Measurements from ENCODE around the gene EEIG2. TPM values are rescaled to one million over a fixed set of nuclear protein-coding genes. Genes with fewer than 3 reads are reported as not detected.

The EEIG2 gene
- total RNA-seq, 2 experiments from 2014 or later, result 11.6 to 12.2 TPM

DNA sequence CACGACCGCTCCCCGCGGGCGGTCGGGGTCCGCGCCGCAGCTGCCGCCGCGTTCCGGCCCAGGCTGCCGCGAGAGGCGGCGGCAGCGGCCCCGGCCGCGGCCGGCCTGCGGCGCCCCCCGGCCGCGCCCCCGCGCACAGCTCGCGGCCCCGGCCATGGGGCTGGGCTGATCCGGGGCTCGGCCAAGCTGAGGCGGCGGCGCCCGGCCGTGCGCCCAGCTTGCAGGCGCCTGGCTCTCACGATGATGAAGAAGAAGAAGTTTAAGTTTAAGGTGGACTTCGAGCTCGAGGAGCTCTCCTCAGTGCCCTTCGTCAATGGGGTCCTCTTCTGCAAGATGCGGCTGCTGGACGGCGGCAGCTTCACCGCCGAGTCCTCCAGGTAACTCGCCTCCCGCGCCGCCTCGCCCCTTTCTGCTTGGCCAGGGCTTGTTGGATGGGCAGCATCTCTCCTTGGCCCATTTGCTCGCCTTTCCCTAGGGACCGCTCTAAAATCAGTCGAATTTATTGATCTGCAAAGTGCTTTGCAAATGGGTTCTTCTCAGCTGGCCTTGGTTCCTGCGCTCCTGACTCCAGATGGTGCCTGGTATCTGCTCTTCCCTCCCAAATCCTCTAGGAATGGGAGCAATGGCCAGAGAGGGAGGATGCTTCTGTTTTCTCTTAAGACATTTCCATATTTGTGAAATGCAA is 431 bp downstream of the EEIG2 start:
- Mint-ChIP-seq H3K27me3 (no peaks in the 10 kb centered on the region), H3K4me1 (ENCODE audit: low read depth) (peaks cover 47% of the 10 kb centered on the region), H3K27ac (peak overlapping the region; percentile 88), H3K4me3 (peak overlapping the region; percentile 99), H3K36me3 (ENCODE audit: low read depth) (peaks cover 5% of the 10 kb centered on the region), H3K9me3 (no peaks in the 10 kb centered on the region)
- Histone ChIP-seq H3K9me3 (ENCODE audit: control insufficient read depth in 1 of 2, insufficient read depth in 1 of 2, low read length in 2 of 2) (no peaks in the 10 kb centered on the region), H3K36me3 (ENCODE audit: insufficient read depth, low read length) (no peaks in the 10 kb centered on the region), H3K27me3 (ENCODE audit: control insufficient read depth in 1 of 2, insufficient read depth in 2 of 2, low read length in 2 of 2) (no peaks in the 10 kb centered on the region), H3K4me3 (ENCODE audit: low read length) (peak overlapping the region; percentile 77), H3K4me1 (ENCODE audit: insufficient read depth, low read length) (peaks cover 30% of the 10 kb centered on the region), H3K27ac (ENCODE audit: low read depth in 1 of 2, low read length in 2 of 2) (no peak overlapping the region)
- CTCF ChIA-PET, result interaction anchor here (0.7 to 4.3 kb wide), 35 partner anchors 10 to 552 kb away, joined by 3 to 77 read pairs (median 4); partner anchors contain the start of gene PRPF38B
- POLR2A ChIA-PET, result interaction anchor here (0.6 to 5.0 kb wide), 21 partner anchors 9 to 360 kb away, joined by 3 to 66 read pairs (median 3); partner anchors contain the start of genes HENMT1, PRPF38B and SLC25A24
- DNase-seq, result peak in 9 of 14 experiments; percentile 2 to 45 (median 13)
- TF ChIP-seq, protein P1, sequence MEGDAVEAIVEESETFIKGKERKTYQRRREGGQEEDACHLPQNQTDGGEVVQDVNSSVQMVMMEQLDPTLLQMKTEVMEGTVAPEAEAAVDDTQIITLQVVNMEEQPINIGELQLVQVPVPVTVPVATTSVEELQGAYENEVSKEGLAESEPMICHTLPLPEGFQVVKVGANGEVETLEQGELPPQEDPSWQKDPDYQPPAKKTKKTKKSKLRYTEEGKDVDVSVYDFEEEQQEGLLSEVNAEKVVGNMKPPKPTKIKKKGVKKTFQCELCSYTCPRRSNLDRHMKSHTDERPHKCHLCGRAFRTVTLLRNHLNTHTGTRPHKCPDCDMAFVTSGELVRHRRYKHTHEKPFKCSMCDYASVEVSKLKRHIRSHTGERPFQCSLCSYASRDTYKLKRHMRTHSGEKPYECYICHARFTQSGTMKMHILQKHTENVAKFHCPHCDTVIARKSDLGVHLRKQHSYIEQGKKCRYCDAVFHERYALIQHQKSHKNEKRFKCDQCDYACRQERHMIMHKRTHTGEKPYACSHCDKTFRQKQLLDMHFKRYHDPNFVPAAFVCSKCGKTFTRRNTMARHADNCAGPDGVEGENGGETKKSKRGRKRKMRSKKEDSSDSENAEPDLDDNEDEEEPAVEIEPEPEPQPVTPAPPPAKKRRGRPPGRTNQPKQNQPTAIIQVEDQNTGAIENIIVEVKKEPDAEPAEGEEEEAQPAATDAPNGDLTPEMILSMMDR (IDR thresholded peaks at IDR 0.05), result no peak
- intact Hi-C loops (cut with DNase I, micrococcal nuclease), result loop anchor here (1.0 to 2.0 kb wide), 4 partner anchors 82 to 778 kb away; partner anchors contain the start of genes PRPF38B (in 1 of the 2) and STXBP3 (in 1 of the 2)
- ATAC-seq (ENCODE audit: poor library complexity), result peak; percentile 4

DNA sequence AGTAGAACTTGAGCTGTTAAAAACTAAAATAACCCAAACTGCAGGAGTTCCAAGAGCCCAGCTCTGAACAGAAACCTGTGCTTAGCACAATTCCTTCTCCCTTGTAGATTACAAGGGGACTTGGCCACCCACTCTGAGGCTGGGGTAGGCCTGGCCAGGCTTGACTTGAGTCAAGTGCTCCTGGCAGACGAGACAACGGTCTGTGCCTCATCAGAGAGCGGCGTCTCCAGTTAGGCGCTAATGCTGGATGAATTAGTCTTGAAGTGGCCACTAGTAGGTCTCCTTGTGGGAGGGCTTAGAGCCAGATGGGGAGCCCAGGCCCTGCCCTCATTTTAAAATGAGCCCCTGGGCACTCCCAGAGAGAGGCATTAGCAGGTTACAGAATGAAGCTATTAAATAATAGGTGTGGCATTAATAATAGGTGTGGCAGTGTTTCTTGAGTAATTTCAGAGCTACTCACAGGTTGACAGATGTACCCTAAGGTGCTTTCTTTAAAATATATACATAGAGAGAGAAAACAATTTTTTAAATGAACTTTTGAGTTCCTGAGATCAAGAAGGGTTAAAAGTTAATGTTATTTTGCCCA is 1.1 kb downstream of the EEIG2 start:
- Mint-ChIP-seq H3K4me1 (ENCODE audit: low read depth) (peaks cover 47% of the 10 kb centered on the region), H3K27ac (peak overlapping the region; percentile 88), H3K27me3 (no peaks in the 10 kb centered on the region), H3K36me3 (ENCODE audit: low read depth) (peaks cover 5% of the 10 kb centered on the region), H3K9me3 (no peaks in the 10 kb centered on the region), H3K4me3 (peak overlapping the region; percentile 99)
- intact Hi-C loops (cut with DNase I, micrococcal nuclease), result loop anchor here (1.0 to 2.0 kb wide), 7 partner anchors 49 to 778 kb away; partner anchors contain the start of genes PRPF38B (in 1 of the 2) and STXBP3 (in 1 of the 2)
- TF ChIP-seq, protein P1 (IDR thresholded peaks at IDR 0.05), result no peak
- no peaks in the 10 kb centered on the region for H3K36me3 ChIP-seq (ENCODE audit: insufficient read depth, low read length)
- no peaks in the 10 kb centered on the region for H3K27me3 ChIP-seq (ENCODE audit: control insufficient read depth in 1 of 2, insufficient read depth in 2 of 2, low read length in 2 of 2)
- H3K4me3 ChIP-seq (ENCODE audit: low read length), result peak overlapping the region; percentile 77
- no peaks in the 10 kb centered on the region for H3K9me3 ChIP-seq (ENCODE audit: control insufficient read depth in 1 of 2, insufficient read depth in 1 of 2, low read length in 2 of 2)
- H3K27ac ChIP-seq (ENCODE audit: low read depth in 1 of 2, low read length in 2 of 2), result no peak overlapping the region
- peaks cover 30% of the 10 kb centered on the region for H3K4me1 ChIP-seq (ENCODE audit: insufficient read depth, low read length)
- ATAC-seq (ENCODE audit: poor library complexity) (peak; percentile 9), DNase-seq (peak in 13 of 14 experiments; percentile 10 to 76 (median 37))
- CTCF ChIA-PET, result interaction anchor here (0.9 to 4.3 kb wide), 17 partner anchors 9 to 148 kb away, joined by 3 to 77 read pairs (median 5); partner anchors contain the start of gene PRPF38B
- POLR2A ChIA-PET, result interaction anchor here (0.8 to 5.0 kb wide), 19 partner anchors 9 to 361 kb away, joined by 3 to 66 read pairs (median 4); partner anchors contain the start of genes HENMT1, PRPF38B and SLC25A24

DNA sequence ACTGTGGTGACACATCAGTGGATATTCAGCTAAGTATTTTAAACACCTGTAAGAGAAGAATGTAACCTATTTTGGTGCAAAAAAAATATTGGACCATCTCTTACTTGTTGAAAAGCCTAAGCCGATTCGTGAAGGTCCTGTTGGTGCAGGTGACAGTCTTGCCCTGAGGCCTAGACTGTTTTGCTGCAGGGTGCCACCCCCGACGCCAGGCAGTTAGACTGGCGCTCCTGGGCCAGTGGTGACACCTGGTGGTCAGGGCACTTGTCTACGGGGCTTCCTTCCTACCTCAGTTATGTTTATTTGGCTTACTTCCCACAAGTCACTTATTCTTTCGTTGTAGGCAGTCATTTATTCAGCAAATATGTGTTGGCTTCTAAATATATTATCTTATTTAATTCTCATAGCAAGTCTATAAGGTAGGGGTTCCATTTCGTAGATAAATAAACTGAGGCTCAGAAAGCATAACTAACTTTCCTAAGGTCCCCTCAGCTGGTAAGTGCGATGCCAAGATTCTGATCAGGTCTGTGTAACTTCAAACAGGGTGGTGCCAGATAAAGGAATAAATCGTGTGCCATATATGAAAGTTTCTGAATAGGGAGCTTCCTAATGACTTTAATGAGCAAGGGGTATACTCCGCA is 1.9 kb downstream of the EEIG2 start:
- H3K27ac Mint-ChIP-seq, result peak overlapping the region; percentile 88
- H3K27me3 Mint-ChIP-seq, result no peaks in the 10 kb centered on the region
- Histone ChIP-seq H3K4me3 (ENCODE audit: low read length) (peak overlapping the region; percentile 2), H3K9me3 (ENCODE audit: control insufficient read depth in 1 of 2, insufficient read depth in 1 of 2, low read length in 2 of 2) (no peaks in the 10 kb centered on the region), H3K27me3 (ENCODE audit: control insufficient read depth in 1 of 2, insufficient read depth in 2 of 2, low read length in 2 of 2) (no peaks in the 10 kb centered on the region), H3K4me1 (ENCODE audit: insufficient read depth, low read length) (peaks cover 28% of the 10 kb centered on the region), H3K36me3 (ENCODE audit: insufficient read depth, low read length) (no peaks in the 10 kb centered on the region), H3K27ac (ENCODE audit: low read depth in 1 of 2, low read length in 2 of 2) (no peak overlapping the region)
- ChIA-PET CTCF (interaction anchor here (0.6 to 4.3 kb wide), 14 partner anchors 8 to 130 kb away, joined by 3 to 77 read pairs (median 9); partner anchors contain the start of gene PRPF38B), POLR2A (interaction anchor here (1.0 to 5.0 kb wide), 10 partner anchors 24 to 362 kb away, joined by 3 to 66 read pairs (median 23); partner anchors contain the start of genes HENMT1, PRPF38B and SLC25A24)
- TF ChIP-seq, protein P1 (IDR thresholded peaks at IDR 0.05), result peak; percentile 92
- H3K4me1 Mint-ChIP-seq (ENCODE audit: low read depth), result peaks cover 47% of the 10 kb centered on the region
- peaks cover 5% of the 10 kb centered on the region for H3K36me3 Mint-ChIP-seq (ENCODE audit: low read depth)
- intact Hi-C loops (cut with DNase I, micrococcal nuclease), result loop anchor here (1.0 to 2.0 kb wide), 6 partner anchors 50 to 779 kb away; partner anchors contain the start of genes PRPF38B (in 1 of the 2) and STXBP3 (in 1 of the 2)
- ATAC-seq (ENCODE audit: poor library complexity) (peak; percentile 59), DNase-seq (peak; percentile 72 to 93 (median 82))
- H3K4me3 Mint-ChIP-seq, result peak overlapping the region; percentile 99
- H3K9me3 Mint-ChIP-seq, result no peaks in the 10 kb centered on the region

All from CD4-positive, alpha-beta T cell (primary cell).